Skeletal muscle cell (primary cell): ENCODE measurements around the gene TMEM175.

Experiments
- DNase-seq: peaks from one replicate; pipeline ENCODE4 v3.0.0-alpha.2; 2010; ENCODE audit warnings: low read depth
- H3K4me3 ChIP-seq: 2 replicates; pipeline ENCODE4 v1.5.1; 2011; ENCODE audit warnings: low read depth, mild to moderate bottlenecking, control low read depth, low read length, moderate library complexity

The TMEM175 gene

DNA sequence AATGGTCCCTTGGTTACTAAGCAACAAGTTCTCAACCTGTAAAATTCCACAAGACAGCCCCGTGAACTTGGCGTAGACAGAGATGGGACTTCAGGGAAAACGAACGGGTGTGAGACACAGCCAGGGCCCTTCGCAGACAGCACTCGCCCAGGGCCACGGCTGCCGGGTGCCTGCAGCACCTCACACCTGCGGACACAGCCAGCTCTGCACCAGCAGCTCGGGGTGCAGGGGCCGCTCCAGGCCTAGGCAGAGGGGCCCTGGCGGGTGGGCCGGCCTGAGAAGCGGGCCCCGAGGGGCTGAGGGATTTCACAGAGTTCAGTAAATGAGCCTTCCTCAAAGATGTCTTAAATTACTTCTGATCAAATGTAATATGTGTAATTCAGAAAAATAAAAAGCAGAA is 34.1 kb upstream of the TMEM175 start:
- no peak overlapping the region for H3K4me3 ChIP-seq
- DNase-seq, result no peak

DNA sequence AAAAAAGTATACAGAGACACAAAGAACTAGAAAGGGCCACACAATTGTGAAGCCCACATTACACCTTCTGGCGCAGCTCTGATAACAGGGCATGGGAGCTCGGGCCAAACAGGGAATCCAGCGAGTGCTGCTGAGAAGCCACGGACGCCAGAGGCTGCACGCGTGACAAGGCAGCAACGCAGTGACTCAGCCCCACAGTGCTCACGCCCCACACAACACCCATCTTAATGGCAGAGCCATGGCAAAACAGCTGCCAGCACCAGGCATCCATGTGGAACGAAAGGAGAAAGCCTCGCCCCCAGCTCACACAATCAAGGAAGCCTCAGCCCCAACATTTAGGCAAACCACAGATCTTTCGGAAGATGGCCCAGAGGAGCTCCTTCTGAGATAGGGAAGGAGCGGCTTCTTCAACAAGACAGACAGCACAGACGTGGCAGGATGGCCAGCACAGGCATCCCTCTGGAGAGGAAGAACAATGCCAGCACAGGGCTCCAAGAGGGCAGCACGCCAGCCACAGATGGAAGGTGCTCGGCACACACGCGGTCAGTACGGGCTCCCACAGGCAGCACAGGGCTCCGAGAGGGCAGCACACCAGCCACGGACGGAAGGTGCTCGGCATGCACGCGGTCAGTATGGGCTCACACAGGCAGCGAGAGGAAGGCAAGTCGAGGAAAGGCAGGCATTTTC is 33.2 kb upstream of the TMEM175 start:
- no peak overlapping the region for H3K4me3 ChIP-seq
- no peak for DNase-seq

DNA sequence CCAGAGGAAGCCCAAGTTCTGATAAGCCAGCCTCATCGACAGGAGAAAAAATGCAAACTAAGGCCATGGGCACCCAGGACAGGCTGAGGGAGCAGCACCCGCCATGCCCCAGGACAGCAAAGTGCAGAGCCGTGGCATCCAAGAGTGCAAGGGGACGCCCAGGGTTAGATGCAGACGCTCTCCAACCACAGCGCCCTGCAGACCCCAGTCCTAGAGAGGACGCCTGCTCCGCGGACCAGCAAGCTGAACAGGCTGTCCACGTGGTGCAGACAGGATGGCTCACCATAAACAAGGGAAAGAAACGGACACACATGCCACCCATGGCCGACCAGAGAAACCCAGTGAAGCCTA is 32.7 kb upstream of the TMEM175 start:
- no peak for DNase-seq
- H3K4me3 ChIP-seq, result no peak overlapping the region

DNA sequence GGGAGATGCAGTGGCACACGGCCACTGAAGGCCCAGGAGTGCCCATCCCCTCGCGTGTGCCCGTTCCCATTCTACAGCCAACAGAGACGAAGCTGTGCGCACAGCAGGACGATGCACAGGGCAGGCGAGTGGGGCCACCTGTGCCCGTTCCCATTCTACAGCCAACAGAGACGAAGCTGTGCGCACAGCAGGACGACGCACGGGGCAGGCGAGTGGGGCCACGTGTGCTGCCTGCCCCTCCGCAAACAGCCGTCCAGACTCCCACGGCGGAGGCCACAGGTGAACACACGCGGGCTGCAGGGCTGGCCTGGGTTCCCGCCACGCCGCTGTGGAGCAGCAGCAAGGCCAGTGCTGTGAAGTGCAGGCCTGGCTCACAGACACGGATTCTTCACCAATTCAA is 32.2 kb upstream of the TMEM175 start:
- no peak overlapping the region for H3K4me3 ChIP-seq
- no peak for DNase-seq

DNA sequence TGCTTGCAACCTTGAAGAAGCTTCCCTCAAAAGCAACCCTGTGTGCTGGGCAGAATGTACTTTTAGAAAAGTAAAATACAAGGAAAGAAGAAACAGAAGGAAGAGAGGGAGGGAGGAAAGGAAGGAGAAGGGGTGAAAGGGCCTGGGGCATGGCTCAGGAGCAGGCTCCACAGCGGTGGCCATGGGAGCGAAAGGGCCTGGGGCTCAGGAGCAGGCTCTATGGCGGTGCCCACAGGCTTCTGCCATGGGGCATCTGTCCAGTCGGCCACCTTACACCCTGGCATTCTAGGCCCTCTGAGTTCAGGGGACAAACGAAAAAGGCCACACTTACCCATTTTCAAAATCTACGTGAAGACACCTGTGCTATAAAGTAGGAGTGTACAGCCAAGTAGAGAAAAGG is 31.5 kb upstream of the TMEM175 start:
- DNase-seq, result no peak

DNA sequence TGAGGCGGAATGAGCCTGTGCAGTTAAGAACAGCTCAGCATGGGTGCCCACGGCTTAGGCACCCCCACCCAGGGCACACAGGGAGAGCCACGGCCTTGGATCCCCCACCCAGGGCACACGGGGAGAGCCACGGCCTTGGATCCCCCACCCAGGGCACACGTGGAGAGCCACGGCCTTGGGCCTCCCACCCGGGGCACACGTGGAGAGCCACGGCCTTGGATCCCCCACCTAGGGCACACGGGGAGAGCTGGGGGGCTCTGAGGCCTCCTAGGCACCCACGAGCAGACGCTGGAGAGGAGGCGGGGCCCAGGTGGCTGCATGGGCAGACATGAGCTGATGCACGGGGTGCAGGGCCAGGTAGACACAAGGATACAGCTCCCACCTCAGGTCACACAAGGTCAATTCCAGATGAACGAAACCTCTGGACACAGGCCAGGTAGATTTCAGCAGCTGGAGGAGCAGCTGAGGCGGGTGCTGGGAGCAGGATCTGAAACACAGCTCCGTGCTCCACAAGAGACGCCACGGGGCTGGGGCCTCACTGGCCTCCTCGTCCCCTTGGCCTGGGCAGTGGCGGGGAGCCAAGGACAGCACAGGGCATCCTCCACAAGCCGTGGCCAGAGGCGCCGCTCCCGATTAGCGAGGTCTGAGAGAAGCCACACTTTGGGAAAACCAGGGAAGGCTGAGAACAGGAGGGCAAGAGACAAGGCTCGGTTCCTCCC is 30.9 kb upstream of the TMEM175 start:
- no peak for DNase-seq
- no peak overlapping the region for H3K4me3 ChIP-seq

More for the DNA sequence above, 31.5 kb upstream of the TMEM175 start:
- no peak overlapping the region for H3K4me3 ChIP-seq

DNA sequence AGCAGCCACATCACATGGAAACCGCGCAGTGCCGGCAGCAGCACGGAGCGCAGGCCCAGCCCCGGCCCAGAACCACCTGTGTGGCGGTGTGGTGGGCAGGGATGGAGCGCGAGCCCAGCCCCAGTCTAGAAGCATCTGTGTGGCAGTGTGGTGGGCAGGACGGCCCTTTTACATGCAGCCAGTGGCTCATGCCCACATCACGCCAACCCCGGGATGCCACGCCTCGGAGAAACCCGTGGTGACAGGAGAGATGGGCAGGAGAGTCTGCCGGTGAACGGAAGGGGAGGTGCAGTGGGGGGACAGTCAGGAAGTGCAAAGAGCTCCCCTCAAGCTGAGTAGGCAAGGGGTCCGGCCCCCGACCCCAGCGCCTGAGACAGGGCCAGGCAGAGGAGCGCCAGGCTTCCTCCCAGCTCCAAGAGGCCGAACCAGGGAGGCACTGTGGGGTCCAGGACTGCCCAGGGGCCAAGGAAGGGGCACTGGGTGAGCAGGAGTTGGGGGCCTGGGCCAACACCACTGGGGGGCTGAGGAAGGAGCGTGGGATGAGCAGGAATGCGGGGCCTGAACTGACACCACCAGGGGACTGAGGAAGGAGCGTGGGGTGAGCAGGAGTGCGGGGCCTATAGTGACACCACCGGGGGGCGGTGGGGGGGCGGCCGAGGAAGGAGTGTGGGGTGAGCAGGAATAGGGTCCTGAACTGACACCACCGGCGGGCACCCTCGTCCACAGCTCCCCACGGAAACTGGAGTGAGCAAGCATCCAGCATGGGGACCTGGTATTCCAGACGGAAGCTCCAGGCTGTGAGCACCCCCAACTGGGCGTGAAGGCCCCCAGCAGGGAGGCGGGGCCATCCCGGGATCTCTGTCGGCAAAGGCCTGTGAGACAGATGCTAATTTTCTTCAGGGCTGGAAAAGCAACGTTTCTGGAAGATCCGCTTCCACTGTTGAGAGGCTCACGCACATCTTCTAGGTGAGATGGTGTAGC is 28.9 kb upstream of the TMEM175 start:
- H3K4me3 ChIP-seq, result no peak overlapping the region
- DNase-seq, result no peak

DNA sequence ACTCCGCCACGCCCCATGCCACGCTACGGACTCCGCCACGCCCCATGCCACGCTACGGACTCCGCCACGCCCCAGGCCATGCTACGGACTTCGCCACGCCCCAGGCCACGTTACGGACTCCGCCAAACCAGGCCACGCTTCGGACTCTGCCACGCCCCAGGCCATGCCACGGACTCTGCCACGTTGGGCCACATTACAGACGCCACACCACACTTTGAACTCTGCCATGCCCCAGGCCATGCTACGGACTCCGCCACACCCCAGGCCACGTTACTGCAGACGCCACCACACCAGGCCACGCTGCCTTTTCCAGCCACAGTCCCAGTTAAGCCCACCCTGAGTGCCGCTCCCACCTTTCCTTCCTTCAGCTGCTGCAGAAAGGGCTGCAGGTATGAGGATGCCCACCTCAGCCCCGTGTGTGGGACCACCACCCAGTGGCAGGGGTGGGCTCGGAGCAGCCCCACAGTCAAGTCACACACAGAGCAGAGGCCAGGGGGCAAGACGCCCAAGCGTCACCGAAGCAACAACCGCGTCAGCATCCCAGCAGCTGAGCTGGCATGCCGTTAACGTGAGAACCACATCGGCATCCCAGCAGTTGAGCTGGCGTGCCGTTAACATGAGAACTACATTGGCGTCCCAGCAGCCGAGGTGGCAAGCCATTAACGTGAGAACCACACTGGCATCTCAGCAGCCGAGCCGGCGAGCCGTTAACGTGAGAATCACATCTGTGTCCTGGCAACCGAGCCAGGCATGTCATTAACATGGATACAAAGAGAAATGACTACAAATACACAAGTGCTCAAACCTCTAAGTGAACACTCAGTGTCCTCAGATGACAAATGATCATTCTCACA is 26.5 kb upstream of the TMEM175 start:
- no peak for DNase-seq
- no peak overlapping the region for H3K4me3 ChIP-seq

DNA sequence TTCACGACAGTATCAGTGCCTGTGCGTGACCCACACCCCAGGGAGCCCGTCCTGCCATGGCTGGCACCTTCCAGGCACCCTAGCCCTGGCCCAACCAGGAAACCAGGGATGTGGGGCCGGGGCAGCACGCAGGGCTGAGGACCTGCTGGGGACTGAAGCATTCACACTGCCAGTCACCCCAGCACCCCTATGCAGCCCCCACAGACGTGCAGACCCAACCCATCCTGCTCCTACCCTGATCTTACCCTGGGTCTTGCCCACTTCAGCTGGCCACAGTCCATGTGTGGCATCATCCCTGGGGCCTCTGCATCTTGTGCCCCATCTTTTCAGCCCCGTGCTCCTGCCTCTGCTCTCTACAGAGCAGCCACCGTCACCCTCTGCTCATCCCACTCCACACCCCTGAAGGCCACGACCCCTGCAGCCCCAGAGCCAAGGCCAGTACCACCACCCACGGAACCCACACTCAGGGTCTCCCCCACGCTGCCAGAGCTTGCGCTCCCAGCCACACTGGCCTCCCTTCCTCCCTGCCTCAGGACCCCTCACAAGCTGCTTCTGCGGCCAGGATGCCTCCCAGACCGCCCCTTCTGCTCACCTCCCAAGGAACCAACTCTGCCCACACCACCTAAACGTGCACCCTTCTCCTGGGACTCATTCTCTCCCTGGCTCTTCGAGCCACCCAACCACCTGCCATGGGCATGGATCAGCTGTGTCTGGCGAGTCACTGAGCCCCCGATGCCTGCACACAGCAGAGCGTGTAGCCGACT is 25.7 kb upstream of the TMEM175 start:
- no peak for DNase-seq
- H3K4me3 ChIP-seq, result no peak overlapping the region

DNA sequence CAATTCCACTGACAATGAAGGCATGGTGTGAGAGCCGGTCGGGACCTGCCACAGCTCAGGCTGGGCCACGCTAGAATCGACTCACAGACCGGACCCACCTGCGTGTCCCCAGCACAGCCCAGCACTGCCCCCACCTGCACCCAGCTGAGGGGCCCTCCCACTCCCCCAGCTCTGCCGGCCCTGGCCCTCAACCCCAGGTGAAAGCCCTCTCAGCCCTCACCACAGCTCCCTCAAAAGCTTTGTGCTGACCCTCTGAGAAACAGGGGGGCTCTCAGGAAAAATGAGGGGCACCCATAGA is 25.2 kb upstream of the TMEM175 start:
- H3K4me3 ChIP-seq, result no peak overlapping the region
- no peak for DNase-seq

DNA sequence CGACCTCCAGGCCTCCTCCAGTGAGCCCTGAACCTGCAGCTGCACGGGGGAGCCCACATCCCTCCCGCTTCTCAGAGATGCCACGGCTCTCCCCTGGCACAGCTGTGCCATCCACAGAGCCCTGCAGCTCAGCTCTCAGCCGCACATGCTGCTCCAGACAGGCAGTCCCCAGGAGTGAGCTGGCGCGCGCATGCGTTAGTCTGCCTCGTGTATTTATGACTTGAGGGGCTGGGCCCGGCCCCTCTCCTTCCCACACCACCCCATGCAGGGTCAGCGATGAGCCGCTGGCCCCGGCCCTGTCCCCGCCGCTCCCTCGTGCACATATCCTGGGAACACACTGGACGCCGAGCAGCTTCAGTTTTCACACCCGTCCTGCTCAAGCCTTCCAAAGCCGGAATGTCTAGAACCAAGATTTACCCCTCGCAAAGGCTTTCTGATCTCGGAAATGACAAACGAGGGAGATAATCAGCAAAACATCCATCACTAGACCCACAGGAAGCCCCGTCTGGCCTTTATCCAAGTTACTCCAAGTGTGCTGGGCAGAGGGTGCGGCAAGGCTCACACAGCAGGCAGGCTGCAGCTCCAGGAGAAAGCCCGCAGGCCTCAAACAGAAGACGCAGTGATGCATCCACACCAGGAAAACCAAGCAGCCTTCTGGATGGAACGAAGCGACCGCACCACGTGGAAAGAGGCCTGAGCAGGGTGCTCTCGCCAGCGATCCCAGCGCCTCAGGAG is 24.4 kb upstream of the TMEM175 start:
- no peak overlapping the region for H3K4me3 ChIP-seq
- peak; percentile 29 for DNase-seq

DNA sequence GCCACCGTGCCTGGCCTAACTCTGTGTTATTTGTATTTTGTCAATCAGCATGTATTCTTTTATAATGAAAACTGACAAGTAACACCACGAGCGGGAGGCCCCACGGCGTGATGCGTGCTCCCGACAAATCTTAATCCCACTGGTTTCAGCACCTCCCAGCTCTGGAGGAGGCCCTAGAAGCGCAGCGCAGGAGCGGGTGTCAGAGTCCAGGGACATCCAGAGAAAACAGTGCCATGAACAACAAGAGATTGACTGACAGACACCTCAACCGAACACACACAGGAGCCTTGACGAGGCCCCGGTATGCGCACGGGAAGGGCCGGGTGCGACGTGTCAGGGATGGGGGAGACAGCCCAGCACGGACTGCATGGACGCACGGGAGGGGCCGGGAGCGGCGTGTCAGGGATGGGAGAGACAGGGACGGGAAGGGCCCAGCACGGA is 23.1 kb upstream of the TMEM175 start:
- no peak for DNase-seq
- H3K4me3 ChIP-seq, result no peak overlapping the region

DNA sequence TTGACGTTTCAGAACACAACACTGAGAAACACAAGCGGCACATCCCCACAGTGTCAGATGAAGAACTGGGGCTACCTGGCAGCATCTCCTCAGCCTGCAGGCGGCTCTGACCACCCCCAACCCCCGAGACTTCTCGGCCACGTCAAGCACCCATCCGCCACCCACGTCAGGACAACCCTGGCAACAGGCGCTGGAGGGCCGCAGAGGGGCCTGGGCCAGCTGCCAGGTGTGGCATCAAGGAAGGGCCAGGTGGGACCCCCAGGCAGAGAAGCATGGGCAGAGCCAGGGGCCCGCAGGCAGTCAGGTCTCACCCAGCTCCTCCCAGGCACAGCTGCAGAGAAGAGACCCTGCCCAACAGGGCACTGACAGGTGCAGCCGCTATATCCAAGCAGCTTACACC is 22.4 kb upstream of the TMEM175 start:
- no peak overlapping the region for H3K4me3 ChIP-seq
- DNase-seq, result no peak

DNA sequence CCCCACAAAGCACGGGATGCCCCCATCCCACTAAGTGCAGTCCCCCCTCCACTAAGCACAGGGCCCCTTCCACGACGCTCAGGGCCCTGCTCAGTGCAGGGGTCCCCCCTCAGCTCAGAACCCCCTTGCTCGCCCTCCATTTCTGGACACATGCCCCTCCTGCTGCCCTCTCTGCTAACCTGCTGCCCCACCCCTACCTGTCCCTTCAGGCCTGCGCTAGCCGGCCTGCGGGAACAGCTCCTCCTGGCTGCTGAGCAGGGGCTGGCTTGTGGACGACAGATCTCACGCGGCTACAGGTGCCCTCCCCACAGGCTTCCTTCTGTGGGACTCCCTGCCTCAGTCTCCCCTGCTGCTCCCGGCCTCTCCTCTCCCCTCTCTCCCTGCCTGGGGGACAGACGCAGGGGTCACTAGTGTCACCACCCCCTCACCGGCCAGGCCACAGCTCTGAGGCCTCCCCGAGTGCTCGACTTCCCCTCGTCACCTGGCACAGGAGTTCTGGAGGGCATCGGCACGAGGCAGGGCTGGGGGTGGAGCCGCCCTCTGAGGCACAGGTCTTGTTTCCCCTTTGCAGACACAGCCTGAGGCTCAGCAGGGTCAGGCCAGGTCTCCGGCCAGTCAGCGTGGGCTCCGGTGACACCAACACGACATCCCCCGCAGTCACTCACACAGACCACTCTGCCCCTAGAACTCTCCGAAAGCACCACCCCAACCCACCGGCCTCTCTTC is 21.7 kb upstream of the TMEM175 start:
- H3K4me3 ChIP-seq, result no peak overlapping the region
- no peak for DNase-seq

DNA sequence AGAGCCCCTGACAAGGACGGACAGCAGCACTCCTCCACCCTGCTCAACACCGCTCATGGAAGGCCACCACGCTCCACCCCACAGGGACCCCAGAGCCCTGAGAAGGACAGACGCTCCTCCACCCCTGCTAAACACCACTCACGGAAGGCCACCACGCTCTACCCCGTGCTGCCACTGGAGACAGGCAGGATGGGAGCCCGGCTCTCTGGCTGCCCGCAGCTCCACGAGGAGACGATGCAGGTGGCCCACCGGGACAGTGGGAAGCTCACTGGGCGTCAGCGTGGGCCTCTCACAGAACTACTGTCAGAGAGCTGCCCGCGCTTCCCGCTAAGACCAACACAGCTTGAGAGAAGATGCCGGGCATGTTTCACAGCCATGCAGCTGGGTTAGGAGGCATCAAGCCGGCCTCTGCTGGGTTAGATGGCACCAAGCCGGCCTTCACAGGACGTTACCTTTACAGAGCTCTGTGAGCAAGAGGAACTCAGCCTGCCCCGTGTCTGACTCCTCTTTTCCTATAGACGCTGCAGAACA is 21.0 kb upstream of the TMEM175 start:
- DNase-seq, result no peak
- no peak overlapping the region for H3K4me3 ChIP-seq

DNA sequence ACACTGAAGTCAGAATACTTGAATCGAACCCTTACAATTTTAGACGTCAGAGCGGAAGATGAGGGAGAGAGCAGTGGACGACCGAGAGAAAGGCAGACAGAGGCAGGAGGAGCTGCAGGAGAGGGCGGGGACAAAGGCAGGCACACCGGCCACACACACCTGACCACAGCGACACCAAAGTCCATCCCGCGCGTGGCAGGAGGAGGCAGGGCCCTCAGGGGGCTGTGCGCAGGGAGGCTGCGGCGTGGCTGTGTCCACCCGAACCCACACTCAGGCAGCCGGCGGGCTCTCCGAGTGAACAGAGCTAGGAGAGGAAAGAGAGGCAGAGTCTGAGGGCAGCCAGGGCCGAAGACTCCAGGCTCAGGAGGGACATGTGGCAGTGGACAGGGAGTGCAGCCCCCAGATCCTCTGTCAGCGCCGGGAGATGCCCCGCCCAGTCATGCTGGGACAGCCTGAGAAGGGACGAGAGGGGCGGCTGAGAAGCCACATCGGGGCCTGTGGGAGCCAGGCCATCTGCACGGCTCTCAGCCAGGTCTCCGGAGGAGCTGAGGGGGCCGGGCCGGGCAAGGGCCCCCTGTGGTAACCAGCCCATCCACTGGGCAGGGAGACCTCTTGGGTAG is 20.3 kb upstream of the TMEM175 start:
- no peak for DNase-seq
- no peak overlapping the region for H3K4me3 ChIP-seq
